ENCODE measurements around the gene LGMN.
"Not testable (repeated sequence)": the region's sequence is repeated elsewhere in the genome, so short reads cannot be mapped to it uniquely, and the experiment has no call there.

LGMN gene

DNA sequence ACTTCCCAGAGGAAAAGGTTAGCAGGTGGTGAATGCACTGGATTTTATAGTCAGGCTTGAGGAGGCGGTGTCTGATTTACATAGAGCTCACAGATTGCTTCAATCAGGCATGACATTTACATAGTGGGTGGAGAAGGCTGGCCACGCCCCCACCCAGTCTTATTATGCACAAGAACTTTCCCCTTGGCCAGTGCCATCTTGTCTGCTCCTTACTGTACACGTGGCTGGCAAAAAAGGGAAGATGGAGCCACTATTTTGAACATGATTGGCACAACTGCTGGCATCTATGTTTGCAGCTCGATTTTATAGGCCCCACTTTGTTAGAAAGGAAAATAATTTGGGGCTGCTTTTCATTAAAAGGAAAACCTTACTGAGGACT, 10.9 kb upstream of the LGMN start:
- Histone ChIP-seq H3K9me3 (ENCODE audit: control insufficient read depth in 1 of 2, low read length in 2 of 2) (no peaks in the 10 kb centered on the region), H3K27ac (ENCODE audit: low read length) (no peak overlapping the region), H3K36me3 (ENCODE audit: control insufficient read depth in 1 of 2, insufficient read depth in 2 of 2, low read length in 2 of 2) (no peaks in the 10 kb centered on the region), H3K4me3 (ENCODE audit: low read depth in 1 of 2, low read length in 2 of 2) (no peak overlapping the region), H3K4me1 (ENCODE audit: control insufficient read depth in 1 of 2, insufficient read depth in 2 of 2, low read length in 2 of 2) (no peaks in the 10 kb centered on the region), H3K27me3 (ENCODE audit: low read depth, low read length) (no peaks in the 10 kb centered on the region)

DNA sequence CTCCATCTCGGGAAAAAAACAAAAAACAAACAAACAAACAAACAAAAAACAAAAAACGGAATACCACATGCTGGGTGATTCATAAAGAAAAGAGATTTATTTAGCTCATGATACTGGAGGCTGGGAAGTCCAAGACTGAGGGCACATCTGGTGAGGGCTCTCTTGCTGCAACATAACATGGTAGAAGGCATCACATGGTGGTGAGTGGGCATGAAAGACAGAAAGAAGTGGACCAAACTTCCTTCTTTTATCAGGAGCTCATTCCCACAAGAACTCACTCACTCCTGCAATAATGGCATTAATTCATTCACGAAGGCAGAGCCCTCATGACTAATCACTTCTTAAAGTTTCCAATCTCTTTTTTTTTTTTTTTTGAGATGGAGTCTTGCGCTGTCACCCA, 8.0 kb upstream of the LGMN start:
- Histone ChIP-seq H3K9me3 (ENCODE audit: control insufficient read depth in 1 of 2, low read length in 2 of 2) (no peaks in the 10 kb centered on the region), H3K4me1 (ENCODE audit: control insufficient read depth in 1 of 2, insufficient read depth in 2 of 2, low read length in 2 of 2) (no peaks in the 10 kb centered on the region), H3K27ac (ENCODE audit: low read length) (no peak overlapping the region), H3K27me3 (ENCODE audit: low read depth, low read length) (no peaks in the 10 kb centered on the region), H3K4me3 (ENCODE audit: low read depth in 1 of 2, low read length in 2 of 2) (no peak overlapping the region), H3K36me3 (ENCODE audit: control insufficient read depth in 1 of 2, insufficient read depth in 2 of 2, low read length in 2 of 2) (no peaks in the 10 kb centered on the region)

- H3K4me1 ChIP-seq (ENCODE audit: control insufficient read depth in 1 of 2, insufficient read depth in 2 of 2, low read length in 2 of 2) = no peaks in the 10 kb centered on the region
- H3K27ac ChIP-seq (ENCODE audit: low read length) = no peak overlapping the region
- H3K9me3 ChIP-seq (ENCODE audit: control insufficient read depth in 1 of 2, low read length in 2 of 2) = no peaks in the 10 kb centered on the region
- no peaks in the 10 kb centered on the region for H3K27me3 ChIP-seq (ENCODE audit: low read depth, low read length)
- H3K36me3 ChIP-seq (ENCODE audit: control insufficient read depth in 1 of 2, insufficient read depth in 2 of 2, low read length in 2 of 2) = no peaks in the 10 kb centered on the region
- H3K4me3 ChIP-seq (ENCODE audit: low read depth in 1 of 2, low read length in 2 of 2) = no peak overlapping the region
Measured at GRCh38 chr14:92755495-92755894, 7.1 kb upstream of the LGMN start.

GRCh38 chr14:92754966-92755365, 6.5 kb upstream of the LGMN start:
- no peak overlapping the region for H3K27ac ChIP-seq (ENCODE audit: low read length)
- H3K27me3 ChIP-seq (ENCODE audit: low read depth, low read length) = no peaks in the 10 kb centered on the region
- no peaks in the 10 kb centered on the region for H3K36me3 ChIP-seq (ENCODE audit: control insufficient read depth in 1 of 2, insufficient read depth in 2 of 2, low read length in 2 of 2)
- H3K4me3 ChIP-seq (ENCODE audit: low read depth in 1 of 2, low read length in 2 of 2) = no peak overlapping the region
- H3K9me3 ChIP-seq (ENCODE audit: control insufficient read depth in 1 of 2, low read length in 2 of 2) = no peaks in the 10 kb centered on the region
- no peaks in the 10 kb centered on the region for H3K4me1 ChIP-seq (ENCODE audit: control insufficient read depth in 1 of 2, insufficient read depth in 2 of 2, low read length in 2 of 2)

DNA sequence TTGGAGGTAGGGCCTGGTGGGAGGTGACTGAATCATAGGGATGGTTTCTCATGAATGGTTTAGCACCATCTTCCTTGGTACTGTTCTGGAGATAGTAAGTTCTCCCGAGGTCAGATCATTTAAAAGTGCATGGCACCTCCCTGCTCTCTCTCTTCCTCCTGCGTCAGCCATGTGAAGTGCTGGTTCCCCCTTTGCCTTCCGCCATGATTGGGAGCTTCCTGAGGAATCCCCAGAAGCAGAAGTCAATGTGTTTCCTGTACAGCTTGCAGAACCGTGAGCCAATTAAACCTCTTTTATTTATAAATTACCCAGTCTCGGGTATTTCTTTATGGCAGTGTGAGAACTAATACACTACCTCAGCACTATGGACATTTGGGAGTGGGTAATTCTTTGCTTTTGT, 4.8 kb upstream of the LGMN start:
- Histone ChIP-seq H3K27ac (ENCODE audit: low read length) (no peak overlapping the region), H3K36me3 (ENCODE audit: control insufficient read depth in 1 of 2, insufficient read depth in 2 of 2, low read length in 2 of 2) (no peaks in the 10 kb centered on the region), H3K4me3 (ENCODE audit: low read depth in 1 of 2, low read length in 2 of 2) (no peak overlapping the region), H3K27me3 (ENCODE audit: low read depth, low read length) (no peaks in the 10 kb centered on the region), H3K9me3 (ENCODE audit: control insufficient read depth in 1 of 2, low read length in 2 of 2) (no peaks in the 10 kb centered on the region), H3K4me1 (ENCODE audit: control insufficient read depth in 1 of 2, insufficient read depth in 2 of 2, low read length in 2 of 2) (no peaks in the 10 kb centered on the region)

DNA sequence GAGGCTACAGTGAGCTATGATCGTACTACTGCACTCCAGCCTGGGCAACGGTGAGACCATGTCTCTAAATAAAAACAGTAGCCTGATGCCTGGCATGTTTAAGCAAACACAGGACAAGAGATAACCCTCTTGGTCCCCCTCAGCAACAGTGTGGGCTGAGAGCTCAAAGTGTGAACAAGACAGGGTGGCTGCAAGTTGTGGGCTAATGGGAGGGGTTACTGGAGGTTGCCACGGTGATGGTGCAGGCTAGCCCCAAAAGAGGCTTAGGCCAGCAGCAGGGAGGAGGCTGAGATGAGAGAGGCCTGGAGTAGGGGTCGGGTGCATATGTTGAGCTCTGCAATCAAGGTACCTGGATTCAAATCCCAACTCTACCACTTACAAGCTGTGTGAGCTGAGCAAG, 3.4 kb upstream of the LGMN start:
- Histone ChIP-seq H3K27me3 (ENCODE audit: low read depth, low read length) (no peaks in the 10 kb centered on the region), H3K4me1 (ENCODE audit: control insufficient read depth in 1 of 2, insufficient read depth in 2 of 2, low read length in 2 of 2) (peaks cover 0 to 8% of the 10 kb centered on the region in 2 donors), H3K36me3 (ENCODE audit: control insufficient read depth in 1 of 2, insufficient read depth in 2 of 2, low read length in 2 of 2) (no peaks in the 10 kb centered on the region), H3K27ac (ENCODE audit: low read length) (no peak overlapping the region), H3K4me3 (ENCODE audit: low read depth in 1 of 2, low read length in 2 of 2) (no peak overlapping the region), H3K9me3 (ENCODE audit: control insufficient read depth in 1 of 2, low read length in 2 of 2) (no peaks in the 10 kb centered on the region)

- H3K27ac ChIP-seq (ENCODE audit: low read length) = no peak overlapping the region
- H3K4me1 ChIP-seq (ENCODE audit: control insufficient read depth in 1 of 2, insufficient read depth in 2 of 2, low read length in 2 of 2) = peaks cover 0 to 8% of the 10 kb centered on the region in 2 donors
- no peak overlapping the region for H3K4me3 ChIP-seq (ENCODE audit: low read depth in 1 of 2, low read length in 2 of 2)
- H3K36me3 ChIP-seq (ENCODE audit: control insufficient read depth in 1 of 2, insufficient read depth in 2 of 2, low read length in 2 of 2) = no peaks in the 10 kb centered on the region
- no peaks in the 10 kb centered on the region for H3K27me3 ChIP-seq (ENCODE audit: low read depth, low read length)
- no peaks in the 10 kb centered on the region for H3K9me3 ChIP-seq (ENCODE audit: control insufficient read depth in 1 of 2, low read length in 2 of 2)
Measured at GRCh38 chr14:92750994-92751400, 2.6 kb upstream of the LGMN start.

DNA sequence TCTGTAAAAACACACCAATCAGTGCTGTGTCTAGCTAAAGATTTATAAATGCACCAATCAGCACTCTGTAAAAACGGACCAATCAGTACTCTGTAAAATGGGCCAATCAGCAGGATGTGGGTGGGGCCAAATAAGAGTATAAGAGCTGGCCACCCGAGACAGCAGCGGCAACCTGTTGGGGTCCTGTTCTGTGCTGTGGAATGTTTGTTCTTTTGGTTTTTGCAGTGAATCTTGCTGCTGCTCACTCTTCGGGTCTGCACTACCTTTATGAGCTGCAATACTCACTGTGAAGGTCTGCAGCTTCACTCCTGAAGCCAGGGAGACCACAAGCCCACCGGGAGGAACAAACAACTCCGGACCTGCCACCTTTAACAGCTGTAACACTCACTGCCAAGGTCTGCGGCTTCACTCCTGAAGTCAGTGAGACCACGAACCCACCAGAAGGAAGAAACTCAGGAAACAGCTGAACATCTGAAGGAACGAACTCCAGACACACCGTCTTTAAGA, 1.8 kb upstream of the LGMN start:
- H3K9me3 ChIP-seq (ENCODE audit: control insufficient read depth in 1 of 2, low read length in 2 of 2); H3K36me3 ChIP-seq (ENCODE audit: control insufficient read depth in 1 of 2, insufficient read depth in 2 of 2, low read length in 2 of 2); H3K4me3 ChIP-seq (ENCODE audit: low read depth in 1 of 2, low read length in 2 of 2); H3K27me3 ChIP-seq (ENCODE audit: low read depth, low read length); H3K27ac ChIP-seq (ENCODE audit: low read length); H3K4me1 ChIP-seq (ENCODE audit: control insufficient read depth in 1 of 2, insufficient read depth in 2 of 2, low read length in 2 of 2): not testable (repeated sequence)

DNA sequence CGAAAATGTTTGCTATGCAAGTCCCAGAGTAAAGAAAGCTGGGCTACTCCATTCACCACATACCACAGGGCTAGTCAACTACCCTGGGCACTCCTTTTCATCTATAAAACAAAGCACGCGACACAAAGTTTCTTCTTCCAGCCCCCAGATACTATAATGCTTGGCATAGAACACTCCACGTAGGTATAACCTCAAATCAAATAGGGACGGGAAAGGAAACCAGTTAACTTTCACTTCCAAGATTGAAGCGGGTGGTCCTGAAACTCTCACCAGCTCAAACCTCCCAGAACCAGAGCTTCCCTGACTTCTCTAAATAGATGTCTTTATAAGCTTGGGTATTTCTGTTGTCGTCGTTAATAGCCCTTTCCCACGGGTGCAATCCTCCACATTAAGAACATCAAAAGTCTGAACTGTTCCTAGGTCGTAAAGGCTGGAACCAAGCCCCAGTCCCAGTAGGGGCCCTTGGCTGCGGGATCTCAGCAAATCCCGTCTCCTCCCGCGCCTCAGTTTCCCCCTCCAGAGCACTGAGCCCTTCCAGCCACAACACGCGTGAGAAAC, 647 bp downstream of the LGMN start:
- no peaks in the 10 kb centered on the region for H3K9me3 ChIP-seq (ENCODE audit: control insufficient read depth in 1 of 2, low read length in 2 of 2)
- H3K27me3 ChIP-seq (ENCODE audit: low read depth, low read length) = no peaks in the 10 kb centered on the region
- peaks cover 0 to 8% of the 10 kb centered on the region in 2 donors for H3K4me1 ChIP-seq (ENCODE audit: control insufficient read depth in 1 of 2, insufficient read depth in 2 of 2, low read length in 2 of 2)
- peak overlapping the region; percentile 81 for H3K27ac ChIP-seq (ENCODE audit: low read length)
- H3K36me3 ChIP-seq (ENCODE audit: control insufficient read depth in 1 of 2, insufficient read depth in 2 of 2, low read length in 2 of 2) = no peaks in the 10 kb centered on the region
- peak overlapping the region; percentile 74 to 92 for H3K4me3 ChIP-seq (ENCODE audit: low read depth in 1 of 2, low read length in 2 of 2)

DNA sequence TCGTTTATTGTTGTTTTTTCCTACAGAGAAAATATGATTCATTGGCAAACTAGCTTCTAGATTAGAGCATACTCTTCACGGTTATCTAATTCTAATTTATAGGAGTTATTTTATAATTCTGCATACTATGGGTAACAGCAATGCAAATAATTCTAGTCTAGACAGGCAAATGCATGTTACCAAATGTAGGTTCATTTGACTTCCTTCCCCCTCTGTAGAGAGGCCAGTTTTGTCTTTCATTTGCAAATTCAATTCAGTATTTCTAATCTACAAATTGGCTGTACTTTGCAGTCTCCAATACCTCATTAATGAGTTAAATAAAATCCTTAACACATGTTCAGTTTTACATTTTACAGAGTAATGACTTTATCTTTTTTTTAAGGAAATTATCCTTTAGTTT, 4.2 kb downstream of the LGMN start:
- no peaks in the 10 kb centered on the region for H3K27me3 ChIP-seq (ENCODE audit: low read depth, low read length)
- H3K27ac ChIP-seq (ENCODE audit: low read length) = no peak overlapping the region
- H3K36me3 ChIP-seq (ENCODE audit: control insufficient read depth in 1 of 2, insufficient read depth in 2 of 2, low read length in 2 of 2) = peaks cover 0 to 8% of the 10 kb centered on the region in 2 donors
- peaks cover 0 to 8% of the 10 kb centered on the region in 2 donors for H3K4me1 ChIP-seq (ENCODE audit: control insufficient read depth in 1 of 2, insufficient read depth in 2 of 2, low read length in 2 of 2)
- no peaks in the 10 kb centered on the region for H3K9me3 ChIP-seq (ENCODE audit: control insufficient read depth in 1 of 2, low read length in 2 of 2)
- H3K4me3 ChIP-seq (ENCODE audit: low read depth in 1 of 2, low read length in 2 of 2) = no peak overlapping the region

GRCh38 chr14:92740440-92740839, 8.0 kb downstream of the LGMN start:
- H3K9me3 ChIP-seq (ENCODE audit: control insufficient read depth in 1 of 2, low read length in 2 of 2) = no peaks in the 10 kb centered on the region
- no peak overlapping the region for H3K4me3 ChIP-seq (ENCODE audit: low read depth in 1 of 2, low read length in 2 of 2)
- no peaks in the 10 kb centered on the region for H3K27me3 ChIP-seq (ENCODE audit: low read depth, low read length)
- H3K27ac ChIP-seq (ENCODE audit: low read length) = no peak overlapping the region
- H3K36me3 ChIP-seq (ENCODE audit: control insufficient read depth in 1 of 2, insufficient read depth in 2 of 2, low read length in 2 of 2) = peaks cover 0 to 10% of the 10 kb centered on the region in 2 donors
- no peaks in the 10 kb centered on the region for H3K4me1 ChIP-seq (ENCODE audit: control insufficient read depth in 1 of 2, insufficient read depth in 2 of 2, low read length in 2 of 2)

DNA sequence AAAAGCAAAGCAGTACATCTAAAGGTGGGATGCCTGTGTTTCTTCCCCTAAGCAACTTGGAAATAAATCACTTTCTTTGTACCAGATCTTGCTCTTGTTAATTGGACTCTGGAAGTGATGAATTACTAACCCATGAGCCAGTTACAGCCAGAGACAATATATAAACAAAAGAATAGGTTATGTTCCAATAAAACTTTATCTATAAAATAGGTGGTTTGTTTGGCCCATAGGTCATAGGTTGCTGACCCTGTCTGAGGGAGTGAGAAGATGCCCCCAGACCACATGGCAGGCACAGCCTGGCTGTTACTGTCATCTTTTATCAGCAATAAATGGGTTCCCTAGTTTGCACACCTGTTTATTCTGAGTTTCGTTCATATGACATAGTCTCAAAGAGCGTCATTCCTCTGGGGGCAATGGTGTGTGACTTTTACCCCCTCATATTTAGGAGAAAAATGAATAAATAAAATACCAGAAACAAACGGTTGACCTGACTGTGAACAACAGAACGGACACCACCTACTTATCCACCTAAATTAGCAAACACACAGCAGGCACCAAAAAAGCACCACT, 10.7 kb downstream of the LGMN start:
- Histone ChIP-seq H3K27ac (ENCODE audit: low read length) (no peak overlapping the region), H3K4me1 (ENCODE audit: control insufficient read depth in 1 of 2, insufficient read depth in 2 of 2, low read length in 2 of 2) (no peaks in the 10 kb centered on the region), H3K36me3 (ENCODE audit: control insufficient read depth in 1 of 2, insufficient read depth in 2 of 2, low read length in 2 of 2) (peaks cover under 1 to 10% of the 10 kb centered on the region in 2 donors), H3K27me3 (ENCODE audit: low read depth, low read length) (no peaks in the 10 kb centered on the region), H3K4me3 (ENCODE audit: low read depth in 1 of 2, low read length in 2 of 2) (no peak overlapping the region), H3K9me3 (ENCODE audit: control insufficient read depth in 1 of 2, low read length in 2 of 2) (no peaks in the 10 kb centered on the region)
